K562 (cell line): ENCODE data around the gene GCSH. TPM values are rescaled to one million over a fixed set of nuclear protein-coding genes. Genes with fewer than 3 reads are reported as not detected.

ENCODE experiments used
- polyA plus RNA-seq, 8 experiments: library from polyadenylated mRNA; depleted of rRNA in 4 of 8; stranded (reverse) in 5 of 8; unstranded in 3 of 8; fragments of >200 nt; fragmentation: Nextera tagmentation in 2 of 8; fragmentation: Illumina TruSeq in 1 of 8; extraction: Ambion mirVana in 2 of 8; extraction: Trizol in 1 of 8; gene quantifications; 2 replicates each; pipeline versions ENCODE4 v1.2.1 to v1.2.3, GENCODE V29; 2011 to 2014; ENCODE audit warnings: inconsistent platforms in 1 of 8, missing spikeins in 1 of 8
- total RNA-seq, 7 experiments: library from RNA; depleted of rRNA in 6 of 7; stranded (reverse); fragments of >200 nt in 6 of 7; fragmentation: Illumina TruSeq in 2 of 7; extraction: Trizol in 2 of 7; gene quantifications; 2 replicates each; pipeline versions ENCODE4 v1.2.1 to v1.2.3, GENCODE V29; 2011 to 2021; ENCODE audit warnings: low replicate concordance in 1 of 7
- TF ChIP-seq, protein P1 (sequence below), 2 experiments: fragments of 450-650 bp in 1 of 2; sonication (generic) in 1 of 2; formaldehyde crosslinking in 1 of 2; IDR thresholded peaks; 2 replicates each; pipeline versions ENCODE4 v1.7.1 to v1.9.0; 2016 to 2022; ENCODE audit warnings: inconsistent platforms in 1 of 2, mild to moderate bottlenecking in 1 of 2, missing genetic modification reagents in 1 of 2

Gene GCSH
- total and polyA plus RNA-seq, 9 of the 15 experiments (the other 6 are each of a cell fraction or from before 2014, with no cell fraction given), result 35.0 to 121 (median 89.0) TPM

DNA sequence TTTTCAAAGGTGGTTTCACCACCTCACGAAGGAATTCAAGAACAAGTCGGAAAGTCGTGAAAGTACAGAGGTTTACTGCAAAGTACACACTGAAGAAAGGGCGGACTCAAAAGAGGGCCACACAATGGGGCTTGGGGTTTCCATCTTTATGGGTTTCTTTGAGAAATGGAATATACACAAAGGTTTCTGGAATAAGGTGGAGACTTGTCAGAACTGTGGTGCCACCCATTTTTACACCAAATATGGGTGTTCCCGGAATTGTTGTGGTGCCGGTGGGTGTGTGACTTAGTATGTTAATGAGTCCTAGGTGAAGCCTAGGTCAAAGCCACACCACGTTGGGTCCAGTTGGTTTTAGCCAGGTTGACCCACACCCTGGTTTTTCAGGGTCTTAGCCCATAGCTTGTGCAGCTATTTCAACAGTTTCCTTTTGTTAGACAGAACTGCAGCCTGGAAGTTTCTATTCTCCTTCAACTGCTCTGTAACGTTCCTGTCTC, 567 bp upstream of the GCSH start (continued):
- TF ChIP-seq, protein P1, sequence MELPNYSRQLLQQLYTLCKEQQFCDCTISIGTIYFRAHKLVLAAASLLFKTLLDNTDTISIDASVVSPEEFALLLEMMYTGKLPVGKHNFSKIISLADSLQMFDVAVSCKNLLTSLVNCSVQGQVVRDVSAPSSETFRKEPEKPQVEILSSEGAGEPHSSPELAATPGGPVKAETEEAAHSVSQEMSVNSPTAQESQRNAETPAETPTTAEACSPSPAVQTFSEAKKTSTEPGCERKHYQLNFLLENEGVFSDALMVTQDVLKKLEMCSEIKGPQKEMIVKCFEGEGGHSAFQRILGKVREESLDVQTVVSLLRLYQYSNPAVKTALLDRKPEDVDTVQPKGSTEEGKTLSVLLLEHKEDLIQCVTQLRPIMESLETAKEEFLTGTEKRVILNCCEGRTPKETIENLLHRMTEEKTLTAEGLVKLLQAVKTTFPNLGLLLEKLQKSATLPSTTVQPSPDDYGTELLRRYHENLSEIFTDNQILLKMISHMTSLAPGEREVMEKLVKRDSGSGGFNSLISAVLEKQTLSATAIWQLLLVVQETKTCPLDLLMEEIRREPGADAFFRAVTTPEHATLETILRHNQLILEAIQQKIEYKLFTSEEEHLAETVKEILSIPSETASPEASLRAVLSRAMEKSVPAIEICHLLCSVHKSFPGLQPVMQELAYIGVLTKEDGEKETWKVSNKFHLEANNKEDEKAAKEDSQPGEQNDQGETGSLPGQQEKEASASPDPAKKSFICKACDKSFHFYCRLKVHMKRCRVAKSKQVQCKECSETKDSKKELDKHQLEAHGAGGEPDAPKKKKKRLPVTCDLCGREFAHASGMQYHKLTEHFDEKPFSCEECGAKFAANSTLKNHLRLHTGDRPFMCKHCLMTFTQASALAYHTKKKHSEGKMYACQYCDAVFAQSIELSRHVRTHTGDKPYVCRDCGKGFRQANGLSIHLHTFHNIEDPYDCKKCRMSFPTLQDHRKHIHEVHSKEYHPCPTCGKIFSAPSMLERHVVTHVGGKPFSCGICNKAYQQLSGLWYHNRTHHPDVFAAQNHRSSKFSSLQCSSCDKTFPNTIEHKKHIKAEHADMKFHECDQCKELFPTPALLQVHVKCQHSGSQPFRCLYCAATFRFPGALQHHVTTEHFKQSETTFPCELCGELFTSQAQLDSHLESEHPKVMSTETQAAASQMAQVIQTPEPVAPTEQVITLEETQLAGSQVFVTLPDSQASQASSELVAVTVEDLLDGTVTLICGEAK (IDR thresholded peaks at IDR 0.05), result 0 out of 2 replicates have a peak, but pooled peaks have one; percentile 36
- TF ChIP-seq, protein P1 (CRISPR knock-in tag; IDR thresholded peaks at IDR 0.05), result no peak
